KMS-11 (cell line): ENCODE results near the gene MGA.

Experiments used
- H2AFZ ChIP-seq: fragments of 200-600 bp; sonication (generic); 2 replicates; pipeline ENCODE4 v1.6.1; 2016; ENCODE audit warnings: antibody characterized with exemption, mixed run types, low read depth
- H3K27ac ChIP-seq: fragments of 200-600 bp; sonication (generic); 2 replicates; pipeline ENCODE4 v1.6.1; 2016; ENCODE audit warnings: mild to moderate bottlenecking, mixed run types
- H3K27me3 ChIP-seq: fragments of 200-600 bp; sonication (generic); 2 replicates; pipeline ENCODE4 v1.6.1; 2017; ENCODE audit warnings: mild to moderate bottlenecking, low read depth, mixed run types, moderate library complexity; ENCODE audit not compliant: insufficient read depth
- H3K36me3 ChIP-seq: fragments of 200-600 bp; sonication (generic); 2 replicates; pipeline ENCODE4 v1.6.1; 2017; ENCODE audit warnings: mild to moderate bottlenecking, mixed run types; ENCODE audit not compliant: insufficient read depth
- H3K4me1 ChIP-seq: fragments of 200-600 bp; sonication (generic); 2 replicates; pipeline ENCODE4 v1.6.1; 2016; ENCODE audit warnings: mild to moderate bottlenecking, low read depth, mixed run types; ENCODE audit not compliant: poor library complexity, severe bottlenecking
- H3K4me2 ChIP-seq: fragments of 200-600 bp; sonication (generic); 2 replicates; pipeline ENCODE4 v1.7.0; 2016; ENCODE audit warnings: mild to moderate bottlenecking, mixed run types
- H3K4me3 ChIP-seq: fragments of 200-600 bp; sonication (generic); IDR thresholded peaks from 2 replicates; pipeline ENCODE4 v1.6.1; 2017; ENCODE audit warnings: low read depth, low read length, mixed read lengths; ENCODE audit not compliant: insufficient read depth
- H3K79me2 ChIP-seq: fragments of 200-600 bp; sonication (generic); 2 replicates; pipeline ENCODE4 v1.6.1; 2016; ENCODE audit warnings: low read depth, mixed run types; ENCODE audit not compliant: insufficient read depth
- H3K9ac ChIP-seq: fragments of 200-600 bp; sonication (generic); 2 replicates; pipeline ENCODE4 v1.6.1; 2016; ENCODE audit warnings: mild to moderate bottlenecking, mixed run types
- H4K20me1 ChIP-seq: fragments of 200-600 bp; sonication (generic); 2 replicates; pipeline ENCODE4 v1.6.1; 2016; ENCODE audit warnings: mild to moderate bottlenecking, mixed run types; ENCODE audit not compliant: insufficient read depth
- TF ChIP-seq, protein P1 (sequence below): fragments of 200-600 bp; sonication (generic); conservative IDR thresholded peaks from 2 replicates; pipeline ENCODE4 v1.6.1; 2017; ENCODE audit warnings: low read depth, mild to moderate bottlenecking, antibody characterized with exemption, low read length, moderate library complexity, mixed read lengths

MGA gene

DNA sequence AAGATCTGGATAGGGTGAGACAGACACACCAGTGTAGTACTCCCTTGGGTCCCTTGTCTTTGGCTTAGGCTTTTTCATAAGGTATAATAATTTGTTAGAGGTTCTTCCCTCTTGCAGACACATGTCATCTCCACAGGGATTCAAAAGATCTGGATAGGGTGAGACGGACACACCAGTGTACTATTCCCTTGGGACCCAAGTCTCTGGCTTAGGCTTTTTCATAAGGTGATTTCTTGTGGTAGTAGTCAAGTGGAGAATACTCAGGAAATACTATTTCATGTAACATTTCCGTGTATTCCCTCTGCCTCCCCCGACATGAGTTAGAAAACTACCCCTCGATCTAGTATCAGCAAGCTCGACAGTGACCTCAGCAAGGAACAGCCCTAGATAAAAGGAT is 113.1 kb downstream of the MGA start:
- Histone ChIP-seq H3K4me1 (peaks cover 48% of the 10 kb centered on the region), H3K27me3 (no peaks in the 10 kb centered on the region), H3K79me2 (no peaks in the 10 kb centered on the region), H3K4me2 (peak overlapping the region; percentile 43), H4K20me1 (no peaks in the 10 kb centered on the region), H3K9ac (peak overlapping the region; percentile 63; the same call in 1 of the 2 replicates), H3K36me3 (no peaks in the 10 kb centered on the region), H3K4me3 (peak overlapping the region; percentile 20), H3K27ac (peak overlapping the region; percentile 43; the same call in 1 of the 2 replicates), H2AFZ (peak overlapping the region; percentile 48; the same call in 1 of the 2 replicates)
- TF ChIP-seq, protein P1, sequence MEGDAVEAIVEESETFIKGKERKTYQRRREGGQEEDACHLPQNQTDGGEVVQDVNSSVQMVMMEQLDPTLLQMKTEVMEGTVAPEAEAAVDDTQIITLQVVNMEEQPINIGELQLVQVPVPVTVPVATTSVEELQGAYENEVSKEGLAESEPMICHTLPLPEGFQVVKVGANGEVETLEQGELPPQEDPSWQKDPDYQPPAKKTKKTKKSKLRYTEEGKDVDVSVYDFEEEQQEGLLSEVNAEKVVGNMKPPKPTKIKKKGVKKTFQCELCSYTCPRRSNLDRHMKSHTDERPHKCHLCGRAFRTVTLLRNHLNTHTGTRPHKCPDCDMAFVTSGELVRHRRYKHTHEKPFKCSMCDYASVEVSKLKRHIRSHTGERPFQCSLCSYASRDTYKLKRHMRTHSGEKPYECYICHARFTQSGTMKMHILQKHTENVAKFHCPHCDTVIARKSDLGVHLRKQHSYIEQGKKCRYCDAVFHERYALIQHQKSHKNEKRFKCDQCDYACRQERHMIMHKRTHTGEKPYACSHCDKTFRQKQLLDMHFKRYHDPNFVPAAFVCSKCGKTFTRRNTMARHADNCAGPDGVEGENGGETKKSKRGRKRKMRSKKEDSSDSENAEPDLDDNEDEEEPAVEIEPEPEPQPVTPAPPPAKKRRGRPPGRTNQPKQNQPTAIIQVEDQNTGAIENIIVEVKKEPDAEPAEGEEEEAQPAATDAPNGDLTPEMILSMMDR = no peak

DNA sequence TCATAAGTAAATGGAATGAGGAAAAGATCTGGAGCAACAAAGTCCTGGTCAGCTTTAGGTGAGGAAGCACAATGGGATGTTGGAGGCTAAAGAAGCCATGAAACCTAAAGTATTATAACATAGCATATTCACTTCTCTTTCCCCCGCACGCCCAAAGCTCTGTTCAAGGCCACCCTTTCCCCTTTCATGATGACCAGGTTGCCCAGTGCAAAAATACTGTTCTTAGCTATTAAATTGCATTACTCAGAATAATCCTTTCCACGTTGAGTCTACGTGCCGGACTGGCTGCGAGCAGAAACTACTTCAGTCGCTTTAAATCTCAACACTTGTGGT is 113.5 kb downstream of the MGA start:
- peak overlapping the region; percentile 43 for H3K4me2 ChIP-seq
- H3K4me1 ChIP-seq = peaks cover 45% of the 10 kb centered on the region
- no peaks in the 10 kb centered on the region for H3K27me3 ChIP-seq
- no peaks in the 10 kb centered on the region for H3K79me2 ChIP-seq
- TF ChIP-seq, protein P1 = no peak
- peak overlapping the region; percentile 48; the same call in 1 of the 2 replicates for H2AFZ ChIP-seq
- no peaks in the 10 kb centered on the region for H4K20me1 ChIP-seq
- peak overlapping the region; percentile 20 for H3K4me3 ChIP-seq
- H3K27ac ChIP-seq = peak overlapping the region; percentile 43
- H3K9ac ChIP-seq = peak overlapping the region; percentile 63; the same call in 1 of the 2 replicates
- H3K36me3 ChIP-seq = no peaks in the 10 kb centered on the region

DNA sequence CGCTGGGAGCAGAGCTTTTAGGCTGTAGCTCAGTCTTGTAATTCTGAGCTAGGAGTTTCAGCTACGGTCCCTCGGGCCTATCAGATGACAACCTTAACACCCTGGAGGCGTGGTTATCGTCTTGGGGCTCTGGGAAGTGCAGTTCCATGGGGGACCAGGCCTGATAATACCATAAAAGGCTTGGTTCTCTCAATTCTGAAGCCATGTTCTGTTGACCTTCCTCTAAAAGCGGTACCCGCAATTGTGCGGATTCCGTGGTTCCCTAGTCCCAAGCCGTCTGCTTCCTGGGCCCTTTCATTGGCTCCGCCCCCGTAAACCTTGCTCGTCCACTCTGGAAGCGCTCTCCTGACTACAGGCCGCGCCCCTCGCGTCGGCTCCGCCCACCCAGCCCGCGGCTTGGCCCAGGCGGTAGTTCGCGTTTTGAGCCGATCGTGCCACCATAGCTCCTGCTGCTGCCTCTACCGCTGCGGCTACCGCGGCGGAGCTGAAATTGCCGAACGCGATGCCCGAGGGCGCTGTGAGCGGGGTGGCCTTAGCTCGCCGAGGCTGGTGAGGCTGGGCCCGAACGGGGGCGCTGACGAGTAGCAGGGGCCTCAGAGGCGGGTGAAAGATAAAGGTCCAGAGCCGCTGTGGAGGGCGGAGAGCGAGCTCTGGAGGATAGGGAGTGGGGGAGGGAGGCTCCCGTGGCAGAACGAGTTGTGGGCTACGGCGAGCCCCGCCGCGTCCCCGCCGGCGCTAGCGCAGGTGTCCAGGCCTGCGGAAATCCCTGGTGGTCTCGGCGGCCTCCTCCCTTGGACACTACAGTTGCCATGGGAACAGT is 114.1 kb downstream of the MGA start, which contains the start of gene MAPKBP1:
Gene MAPKBP1 (plus strand): TSS at position 423 of the 820 bp plus-strand sequence. CDS start 792 bp downstream, outside the sequence.
- no peaks in the 10 kb centered on the region for H3K79me2 ChIP-seq
- peak within 1 kb of the TSS; percentile 87 for H3K4me2 ChIP-seq
- H3K4me1 ChIP-seq = peaks cover 44% of the 10 kb centered on the region
- H3K27ac ChIP-seq = peak within 1 kb of the TSS; percentile 43
- H3K9ac ChIP-seq = peak within 1 kb of the TSS; percentile 63; the same call in 1 of the 2 replicates
- no peaks in the 10 kb centered on the region for H4K20me1 ChIP-seq
- H3K27me3 ChIP-seq = no peaks in the 10 kb centered on the region
- no peaks in the 10 kb centered on the region for H3K36me3 ChIP-seq
- TF ChIP-seq, protein P1 = peak; percentile 62
- peak within 1 kb of the TSS; percentile 88 for H2AFZ ChIP-seq
- H3K4me3 ChIP-seq = peak within 1 kb of the TSS; percentile 20

DNA sequence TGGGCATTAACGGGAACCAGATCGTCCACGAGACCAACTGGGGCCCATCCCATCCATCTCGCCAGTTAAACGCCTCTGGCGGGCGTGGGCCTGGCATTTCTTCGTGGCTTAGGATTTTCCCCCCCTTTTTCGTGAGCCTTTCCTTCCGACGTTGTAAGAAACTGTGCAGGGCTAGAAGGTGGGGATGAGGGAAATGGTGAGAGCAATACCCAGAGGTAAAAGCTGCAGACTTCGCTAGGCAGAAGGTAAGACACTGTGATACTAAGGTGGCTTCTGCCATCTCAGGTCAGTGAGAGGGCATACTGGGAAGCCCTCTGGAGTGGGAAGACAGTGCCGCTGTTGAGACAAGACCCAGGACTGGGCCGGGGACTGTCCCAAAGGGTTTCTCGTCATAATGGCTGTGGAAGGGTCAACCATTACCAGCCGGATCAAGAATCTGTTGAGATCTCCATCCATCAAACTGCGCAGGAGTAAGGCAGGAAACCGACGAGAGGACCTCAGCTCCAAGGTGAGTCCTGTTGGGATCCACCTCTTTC is 114.7 kb downstream of the MGA start:
- Histone ChIP-seq H3K27ac (peak overlapping the region; percentile 43), H3K36me3 (no peaks in the 10 kb centered on the region), H3K4me1 (peaks cover 51% of the 10 kb centered on the region), H2AFZ (peak overlapping the region; percentile 88), H4K20me1 (no peaks in the 10 kb centered on the region), H3K9ac (peak overlapping the region; percentile 63; the same call in 1 of the 2 replicates), H3K4me2 (peak overlapping the region; percentile 87), H3K79me2 (no peaks in the 10 kb centered on the region), H3K4me3 (no peak overlapping the region), H3K27me3 (no peaks in the 10 kb centered on the region)
- TF ChIP-seq, protein P1 = no peak
